Loucy (cell line): ENCODE measurements around the gene NUDCD2.

Experiments used
- H2AFZ ChIP-seq: fragments of 200-600 bp; sonication (generic); 2 replicates; pipeline ENCODE4 v1.6.0; 2016; ENCODE audit warnings: antibody characterized with exemption, mild to moderate bottlenecking, low read length, moderate library complexity
- H3F3A ChIP-seq: fragments of 200-600 bp; 2 replicates; pipeline ENCODE4 v1.6.0; 2016; ENCODE audit warnings: antibody characterized with exemption, low read depth, mild to moderate bottlenecking
- H3K27me3 ChIP-seq: fragments of 200-600 bp; sonication (generic); 2 replicates; pipeline ENCODE4 v1.6.1; 2014; ENCODE audit warnings: low read length, mild to moderate bottlenecking; ENCODE audit not compliant: insufficient read depth, poor library complexity, severe bottlenecking
- H3K36me3 ChIP-seq: fragments of 200-600 bp; sonication (generic); 2 replicates; pipeline ENCODE4 v1.6.1; 2016; ENCODE audit warnings: low read length; ENCODE audit not compliant: insufficient read depth
- H3K4me1 ChIP-seq: fragments of 200-600 bp; sonication (generic); 2 replicates; pipeline ENCODE4 v1.5.1; 2014; ENCODE audit warnings: low read length, mild to moderate bottlenecking; ENCODE audit not compliant: insufficient read depth, poor library complexity, severe bottlenecking
- H3K4me2 ChIP-seq: fragments of 200-600 bp; sonication (generic); 2 replicates; pipeline ENCODE4 v1.6.0; 2014; ENCODE audit warnings: antibody characterized with exemption, low read length, low read depth, mild to moderate bottlenecking; ENCODE audit not compliant: poor library complexity, severe bottlenecking
- H3K4me3 ChIP-seq: fragments of 200-600 bp; sonication (generic); 2 replicates; pipeline ENCODE4 v1.5.1; 2014; ENCODE audit warnings: low read length, mild to moderate bottlenecking, mixed read lengths; ENCODE audit not compliant: poor library complexity, severe bottlenecking
- H3K79me2 ChIP-seq: fragments of 200-600 bp; sonication (generic); 2 replicates; pipeline ENCODE4 v1.6.1; 2014; ENCODE audit warnings: low read length; ENCODE audit not compliant: insufficient read depth
- H3K9ac ChIP-seq: fragments of 200-600 bp; sonication (generic); 2 replicates; pipeline ENCODE4 v1.6.0; 2014; ENCODE audit warnings: mild to moderate bottlenecking, low read depth, low read length, moderate library complexity; ENCODE audit not compliant: poor library complexity, severe bottlenecking
- H3K9me2 ChIP-seq: fragments of 200-600 bp; sonication (generic); replicated peaks from 2 replicates; pipeline ENCODE4 v1.6.1; 2016; ENCODE audit warnings: low read depth, low read length, mixed read lengths
- H3K9me3 ChIP-seq: fragments of 200-600 bp; sonication (generic); 2 replicates; pipeline ENCODE4 v1.6.1; 2014; ENCODE audit warnings: mild to moderate bottlenecking, antibody characterized with exemption, low read length, low read depth; ENCODE audit not compliant: insufficient read depth
- H4K20me1 ChIP-seq: fragments of 200-600 bp; sonication (generic); 2 replicates; pipeline ENCODE4 v1.6.0; 2014; ENCODE audit warnings: antibody characterized with exemption, low read length, mild to moderate bottlenecking; ENCODE audit not compliant: insufficient read depth, poor library complexity, severe bottlenecking
- EZH2phosphoT487 ChIP-seq: fragments of 200-600 bp; IDR thresholded peaks from 2 replicates; pipeline ENCODE4 v1.6.1; 2018; ENCODE audit warnings: antibody characterized with exemption, mild to moderate bottlenecking, moderate library complexity, borderline replicate concordance
- TF ChIP-seq, protein P1 (sequence below): fragments of 200-600 bp; sonication (generic); conservative IDR thresholded peaks from 2 replicates; pipeline ENCODE4 v1.5.1; 2014; ENCODE audit warnings: mild to moderate bottlenecking, antibody characterized with exemption, low read length

NUDCD2 gene

DNA sequence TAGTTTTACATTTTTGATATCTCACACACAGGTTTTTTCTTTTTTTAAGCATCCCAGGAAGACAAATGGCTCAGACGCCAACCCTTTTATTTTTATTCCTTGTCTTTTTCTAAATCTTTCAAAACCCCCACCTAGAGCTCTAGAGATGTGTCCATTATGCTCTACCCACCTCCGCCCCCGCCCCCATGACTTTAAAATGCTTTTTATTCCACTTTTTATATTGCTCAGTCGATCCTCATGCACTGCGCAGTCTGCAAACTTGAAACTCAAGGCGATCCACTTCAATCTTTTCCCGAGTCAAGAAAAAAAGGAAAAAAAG lies 45.1 kb upstream of the NUDCD2 start:
- no peaks in the 10 kb centered on the region for H3K9me3 ChIP-seq
- H2AFZ ChIP-seq = peak overlapping the region; percentile 65; the same call in 1 of the 2 replicates
- peaks cover 58% of the 10 kb centered on the region for H3K79me2 ChIP-seq
- H3K4me2 ChIP-seq = peak overlapping the region; percentile 71
- H3K9me2 ChIP-seq = no peaks in the 10 kb centered on the region
- no peaks in the 10 kb centered on the region for H3K36me3 ChIP-seq
- peaks cover 38% of the 10 kb centered on the region for H4K20me1 ChIP-seq
- no peaks in the 10 kb centered on the region for H3F3A ChIP-seq
- H3K4me3 ChIP-seq = peak overlapping the region; percentile 96
- peak overlapping the region; percentile 94 for H3K9ac ChIP-seq
- H3K4me1 ChIP-seq = peaks cover 8% of the 10 kb centered on the region
- H3K27me3 ChIP-seq = no peaks in the 10 kb centered on the region
- TF ChIP-seq, protein P1, sequence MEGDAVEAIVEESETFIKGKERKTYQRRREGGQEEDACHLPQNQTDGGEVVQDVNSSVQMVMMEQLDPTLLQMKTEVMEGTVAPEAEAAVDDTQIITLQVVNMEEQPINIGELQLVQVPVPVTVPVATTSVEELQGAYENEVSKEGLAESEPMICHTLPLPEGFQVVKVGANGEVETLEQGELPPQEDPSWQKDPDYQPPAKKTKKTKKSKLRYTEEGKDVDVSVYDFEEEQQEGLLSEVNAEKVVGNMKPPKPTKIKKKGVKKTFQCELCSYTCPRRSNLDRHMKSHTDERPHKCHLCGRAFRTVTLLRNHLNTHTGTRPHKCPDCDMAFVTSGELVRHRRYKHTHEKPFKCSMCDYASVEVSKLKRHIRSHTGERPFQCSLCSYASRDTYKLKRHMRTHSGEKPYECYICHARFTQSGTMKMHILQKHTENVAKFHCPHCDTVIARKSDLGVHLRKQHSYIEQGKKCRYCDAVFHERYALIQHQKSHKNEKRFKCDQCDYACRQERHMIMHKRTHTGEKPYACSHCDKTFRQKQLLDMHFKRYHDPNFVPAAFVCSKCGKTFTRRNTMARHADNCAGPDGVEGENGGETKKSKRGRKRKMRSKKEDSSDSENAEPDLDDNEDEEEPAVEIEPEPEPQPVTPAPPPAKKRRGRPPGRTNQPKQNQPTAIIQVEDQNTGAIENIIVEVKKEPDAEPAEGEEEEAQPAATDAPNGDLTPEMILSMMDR = no peak
- no peak for TF ChIP-seq EZH2phosphoT487

DNA sequence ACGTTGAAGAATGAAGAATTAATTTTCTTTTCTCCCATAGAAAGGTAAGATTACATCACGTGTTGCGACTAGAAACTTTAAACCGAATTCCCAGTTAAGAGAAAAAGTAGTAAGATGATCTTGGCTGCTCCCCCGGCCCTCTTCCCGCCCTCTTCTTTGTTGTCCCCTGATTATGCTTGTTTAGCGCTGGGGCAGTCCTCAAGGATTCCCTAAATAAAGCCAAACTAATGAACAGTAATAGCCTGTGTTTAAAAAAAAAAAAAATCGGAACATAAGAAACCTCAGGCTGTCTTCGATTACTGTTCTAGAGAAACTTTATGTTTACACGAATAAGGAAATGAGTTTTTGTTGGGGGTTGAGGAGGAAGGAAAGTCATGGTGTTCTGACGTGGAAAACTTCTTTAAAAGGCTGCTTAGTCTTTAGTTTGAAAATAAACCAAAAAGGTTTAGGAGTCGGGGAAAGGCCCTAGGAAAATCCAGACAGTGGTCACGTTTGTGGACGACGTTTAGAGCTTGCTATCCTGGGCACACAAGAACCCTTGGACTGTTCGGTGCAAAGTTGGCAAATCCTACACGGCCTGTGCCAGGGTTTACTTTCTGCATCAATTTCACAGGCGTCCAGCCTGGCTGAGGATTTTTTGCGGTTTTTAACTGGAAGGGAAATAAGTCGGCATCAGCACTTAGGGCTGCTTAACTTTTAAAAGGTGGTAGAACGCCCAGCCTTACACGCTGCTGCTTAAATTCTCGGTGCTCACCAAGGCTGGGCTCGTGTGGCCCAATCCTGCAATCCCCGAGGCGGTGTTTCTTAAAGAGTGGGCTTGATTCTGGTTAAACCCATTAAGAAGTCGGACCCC lies 44.4 kb upstream of the NUDCD2 start:
- peaks cover 30% of the 10 kb centered on the region for H4K20me1 ChIP-seq
- H3F3A ChIP-seq = no peaks in the 10 kb centered on the region
- H2AFZ ChIP-seq = peak overlapping the region; percentile 85

DNA sequence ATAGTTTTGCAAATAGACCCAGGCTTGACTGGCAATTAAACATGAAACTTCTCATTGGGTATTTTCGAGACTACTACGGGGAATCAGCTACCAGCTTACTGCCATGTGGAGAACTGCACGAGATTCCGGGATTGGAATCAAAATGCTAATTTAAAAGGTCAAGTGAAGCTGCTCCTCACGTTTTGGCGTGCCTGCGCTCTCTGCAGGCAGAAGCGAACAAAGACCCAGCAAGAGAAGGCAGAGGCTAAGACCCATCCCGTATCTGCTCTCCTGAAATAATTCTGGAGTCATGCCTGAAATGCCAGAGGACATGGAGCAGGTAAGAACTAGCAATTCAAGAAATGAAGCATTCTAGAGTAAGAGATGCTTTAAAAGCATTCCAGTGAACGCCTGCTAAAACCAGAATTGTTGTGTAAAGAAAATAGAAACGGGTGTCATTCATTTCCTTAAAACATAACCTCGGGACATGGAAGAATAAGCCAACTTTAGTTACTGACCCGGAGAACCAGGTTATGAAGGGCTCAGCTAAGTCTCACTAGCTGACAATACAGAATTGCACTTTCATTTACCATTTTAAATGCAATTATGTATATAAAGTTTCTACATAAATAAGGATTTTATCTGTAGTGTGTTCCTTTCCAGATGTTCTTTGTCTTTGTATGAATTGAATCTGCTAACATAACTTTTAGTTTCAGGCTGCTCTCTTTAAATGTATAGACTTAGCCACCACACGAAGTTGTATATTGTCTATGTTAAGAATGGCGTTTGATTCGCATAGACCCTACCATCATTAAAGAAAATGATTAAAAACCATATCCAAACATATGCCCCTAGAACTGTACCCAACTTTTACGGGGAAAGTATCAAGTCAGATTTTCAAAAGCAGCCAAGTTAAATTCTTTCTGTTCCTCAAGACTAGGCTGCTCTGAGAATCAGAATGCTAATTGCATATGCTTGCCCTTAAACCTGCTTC lies 43.5 kb upstream of the NUDCD2 start:
- Histone ChIP-seq H3K27me3 (no peaks in the 10 kb centered on the region), H3K9me3 (no peaks in the 10 kb centered on the region), H3K9me2 (no peaks in the 10 kb centered on the region), H3K9ac (peak overlapping the region; percentile 94), H3K79me2 (peaks cover 42% of the 10 kb centered on the region), H3K36me3 (no peaks in the 10 kb centered on the region), H3K4me3 (peak overlapping the region; percentile 96), H4K20me1 (peaks cover 26% of the 10 kb centered on the region), H3K4me2 (peak overlapping the region; percentile 71), H3K4me1 (peaks cover 6% of the 10 kb centered on the region), H2AFZ (peak overlapping the region; percentile 85), H3F3A (no peaks in the 10 kb centered on the region)
- TF ChIP-seq EZH2phosphoT487 = no peak
- TF ChIP-seq, protein P1 = peak; percentile 48

More for the DNA sequence above, 44.4 kb upstream of the NUDCD2 start:
- Histone ChIP-seq H3K9me3 (no peaks in the 10 kb centered on the region), H3K79me2 (peaks cover 51% of the 10 kb centered on the region), H3K4me1 (peaks cover 8% of the 10 kb centered on the region), H3K4me2 (peak overlapping the region; percentile 71), H3K36me3 (no peaks in the 10 kb centered on the region), H3K9ac (peak overlapping the region; percentile 94), H3K9me2 (no peaks in the 10 kb centered on the region), H3K27me3 (no peaks in the 10 kb centered on the region), H3K4me3 (peak overlapping the region; percentile 96)
- no peak for TF ChIP-seq EZH2phosphoT487
- TF ChIP-seq, protein P1 = no peak
